GM21717 (cell line): ENCODE measurements around the gene SLC22A12.

ENCODE experiments used
- ATAC-seq: cut with Tn5 transposase; IDR thresholded peaks from one replicate; pipeline ENCODE4 v1.9.1; 2021; ENCODE audit warnings: mild to moderate bottlenecking, moderate library complexity; ENCODE audit not compliant: unreplicated experiment

Gene SLC22A12

GRCh38 chr11:64602466-64603070 lies 11.5 kb downstream of the SLC22A12 start:
- no peak for ATAC-seq

- ATAC-seq, result no peak
Observed at GRCh38 chr11:64603411-64604110, 12.5 kb downstream of the SLC22A12 start.

GRCh38 chr11:64604458-64605243 lies 13.6 kb downstream of the SLC22A12 start:
- no peak for ATAC-seq

- no peak for ATAC-seq
Observed at GRCh38 chr11:64605244-64605560, 14.2 kb downstream of the SLC22A12 start.

- no peak for ATAC-seq
Observed at GRCh38 chr11:64605656-64606585, 14.9 kb downstream of the SLC22A12 start.

GRCh38 chr11:64606796-64607380 lies 15.9 kb downstream of the SLC22A12 start:
- no peak for ATAC-seq

GRCh38 chr11:64607381-64607985 lies 16.5 kb downstream of the SLC22A12 start:
- no peak for ATAC-seq

- no peak for ATAC-seq
Observed at GRCh38 chr11:64608046-64608445, 17.0 kb downstream of the SLC22A12 start.

GRCh38 chr11:64608636-64609035 lies 17.6 kb downstream of the SLC22A12 start:
- no peak for ATAC-seq

GRCh38 chr11:64609436-64610047 lies 18.5 kb downstream of the SLC22A12 start:
- ATAC-seq, result no peak

- ATAC-seq, result no peak
Observed at GRCh38 chr11:64610596-64610995, 19.6 kb downstream of the SLC22A12 start.

GRCh38 chr11:64611176-64611575 lies 20.2 kb downstream of the SLC22A12 start:
- no peak for ATAC-seq

GRCh38 chr11:64611869-64612646 lies 21.0 kb downstream of the SLC22A12 start:
- no peak for ATAC-seq

- ATAC-seq, result no peak
Observed at GRCh38 chr11:64613648-64614047, 22.6 kb downstream of the SLC22A12 start.

GRCh38 chr11:64614917-64615316 lies 23.9 kb downstream of the SLC22A12 start:
- ATAC-seq, result no peak

- no peak for ATAC-seq
Observed at GRCh38 chr11:64616817-64617216, 25.8 kb downstream of the SLC22A12 start.

- no peak for ATAC-seq
Observed at GRCh38 chr11:64619196-64619595, 28.2 kb downstream of the SLC22A12 start.

- no peak for ATAC-seq
Observed at GRCh38 chr11:64619811-64620380, 28.9 kb downstream of the SLC22A12 start.
